Keratinocyte (primary cell): ENCODE results near the gene GPAM. TPM values are rescaled to one million over a fixed set of nuclear protein-coding genes. Genes with fewer than 3 reads are reported as not detected.
A peak's percentile ranks its signal among the peaks of the same experiment; 100 is the strongest.

Source experiments
- DNase-seq: peaks from one replicate; pipeline ENCODE4 v3.0.0-alpha.2; 2011; ENCODE audit warnings: low read depth, missing footprints, low spot score
- FAIRE-seq: peaks from 2 replicates; lab custom pipeline; 2011; peaks lifted over from hg19 to GRCh38; lab: Jason Lieb, UNC
- H2AFZ ChIP-seq: 2 replicates; pipeline ENCODE4 v1.6.0; 2012; ENCODE audit warnings: low read length, control low read depth, inconsistent platforms; ENCODE audit not compliant: control insufficient read depth
- H3K27ac ChIP-seq: 2 replicates; pipeline ENCODE4 v1.5.1; 2011; ENCODE audit warnings: low read length; ENCODE audit not compliant: control insufficient read depth, insufficient read depth
- H3K27me3 ChIP-seq: 3 replicates; pipeline ENCODE4 v1.6.0; 2011; ENCODE audit warnings: low read length; ENCODE audit not compliant: control insufficient read depth, insufficient read depth; ENCODE audit errors: extremely low read depth
- H3K36me3 ChIP-seq, 2 experiments: 2 replicates in 1 of 2; 3 replicates in 1 of 2; pipeline ENCODE4 v1.5.1; 2011; ENCODE audit warnings: low read length in 2 of 2, mild to moderate bottlenecking in 1 of 2; ENCODE audit not compliant: control insufficient read depth in 2 of 2, insufficient read depth in 2 of 2; ENCODE audit errors: extremely low read depth in 1 of 2
- H3K4me1 ChIP-seq: 3 replicates; pipeline ENCODE4 v1.5.1; 2011; ENCODE audit warnings: low read length; ENCODE audit not compliant: control insufficient read depth, insufficient read depth; ENCODE audit errors: extremely low read depth
- H3K4me2 ChIP-seq: 3 replicates; pipeline ENCODE4 v1.6.0; 2011; ENCODE audit warnings: low read depth, low read length; ENCODE audit not compliant: control insufficient read depth, insufficient read depth; ENCODE audit errors: extremely low read depth
- H3K4me3 ChIP-seq, 3 experiments: fragments of 200-600 bp in 1 of 3; sonication (generic) in 1 of 3; 2 replicates in 2 of 3; 3 replicates in 1 of 3; pipeline ENCODE4 v1.5.1; 2011 to 2016; ENCODE audit warnings: low read length in 3 of 3, mild to moderate bottlenecking in 3 of 3, control low read depth in 2 of 3, inconsistent platforms in 1 of 3, low read depth in 1 of 3, mixed read lengths in 1 of 3, mixed run types in 1 of 3, moderate library complexity in 1 of 3; ENCODE audit not compliant: control insufficient read depth in 2 of 3, insufficient read depth in 2 of 3; ENCODE audit errors: extremely low read depth in 1 of 3
- H3K79me2 ChIP-seq: 2 replicates; pipeline ENCODE4 v1.6.0; 2012; ENCODE audit warnings: low read length; ENCODE audit not compliant: control insufficient read depth, insufficient read depth
- H3K9ac ChIP-seq: 3 replicates; pipeline ENCODE4 v1.6.0; 2011; ENCODE audit warnings: low read length; ENCODE audit not compliant: control insufficient read depth, insufficient read depth; ENCODE audit errors: extremely low read depth
- H3K9me1 ChIP-seq: 3 replicates; pipeline ENCODE4 v1.6.0; 2011; ENCODE audit warnings: low read length; ENCODE audit not compliant: control insufficient read depth, insufficient read depth; ENCODE audit errors: extremely low read depth
- H3K9me3 ChIP-seq: 2 replicates; pipeline ENCODE4 v1.5.1; 2012; ENCODE audit warnings: low read depth, low read length; ENCODE audit not compliant: control insufficient read depth
- H4K20me1 ChIP-seq: 3 replicates; pipeline ENCODE4 v1.6.0; 2011; ENCODE audit warnings: low read length; ENCODE audit not compliant: control insufficient read depth, insufficient read depth; ENCODE audit errors: extremely low read depth
- CTCF ChIP-seq, 3 experiments: IDR thresholded peaks in 1 of 3; conservative IDR thresholded peaks in 1 of 3; optimal IDR thresholded peaks in 1 of 3; 2 replicates in 2 of 3; 3 replicates in 1 of 3; pipeline versions ENCODE3 to v1.5.1; 2011; ENCODE audit warnings: low read length in 3 of 3, mild to moderate bottlenecking in 3 of 3, moderate library complexity in 2 of 3, control low read depth in 1 of 3, inconsistent platforms in 1 of 3; ENCODE audit not compliant: insufficient read depth in 2 of 3; ENCODE audit errors: extremely low read depth in 1 of 3
- EZH2 ChIP-seq: IDR thresholded peaks from one replicate; pipeline ENCODE4 v1.6.1; 2012; ENCODE audit warnings: inconsistent platforms, mild to moderate bottlenecking, low read length, moderate library complexity
- dilution Hi-C: fragments of 300-500 bp; cut with MboI; formaldehyde crosslinking; loops from one replicate; pipeline ENCODE4 v1.7.0; 2020; ENCODE audit warnings: low sequenced_read_pairs; ENCODE audit not compliant: extremely low pct_ligation_motif_present
- polyA minus RNA-seq, 3 experiments: library from RNA; depleted of rRNA, polyadenylated mRNA; stranded (reverse); fragments of >200 nt; gene quantifications; 1 replicate in 1 of 3; 2 replicates in 1 of 3; 3 replicates in 1 of 3; pipeline ENCODE4 v1.2.3, GENCODE V29; 2011
- polyA plus RNA-seq, 5 experiments: library from polyadenylated mRNA; depleted of rRNA in 3 of 5; stranded (reverse) in 3 of 5; stranded (forward) in 1 of 5; unstranded in 1 of 5; fragments of >200 nt; gene quantifications; 1 replicate in 1 of 5; 2 replicates in 3 of 5; 3 replicates in 1 of 5; pipeline versions ENCODE4 v1.2.1 to v1.2.3, GENCODE V29; 2011 to 2012; ENCODE audit warnings: missing spikeins in 2 of 5, low read depth in 1 of 5, low replicate concordance in 1 of 5

GPAM gene
- polyA plus RNA-seq (5.8 to 7.4 TPM (median 6.0 TPM) in 3 replicates), polyA minus RNA-seq (11.0 to 12.9 TPM (median 12.1 TPM) in 3 replicates)
- 2.1 TPM for polyA plus RNA-seq (2011; ENCODE audit: low read depth)
- 1.8 and 3.8 TPM in 2 replicates for polyA plus RNA-seq (2011; cell fraction: cytosol; rRNA removed)
- 6.4 and 8.7 TPM in 2 replicates for polyA plus RNA-seq (2011; cell fraction: nucleus; rRNA removed)
- polyA plus RNA-seq (2012; ENCODE audit: low replicate concordance), result 2.1 and 5.0 TPM in 2 replicates
- polyA minus RNA-seq (2011; cell fraction: cytosol; rRNA and poly(A)+ RNA removed), result 3.8 TPM
- polyA minus RNA-seq (2011; cell fraction: nucleus; rRNA and poly(A)+ RNA removed), result 12.3 and 20.2 TPM in 2 replicates

DNA sequence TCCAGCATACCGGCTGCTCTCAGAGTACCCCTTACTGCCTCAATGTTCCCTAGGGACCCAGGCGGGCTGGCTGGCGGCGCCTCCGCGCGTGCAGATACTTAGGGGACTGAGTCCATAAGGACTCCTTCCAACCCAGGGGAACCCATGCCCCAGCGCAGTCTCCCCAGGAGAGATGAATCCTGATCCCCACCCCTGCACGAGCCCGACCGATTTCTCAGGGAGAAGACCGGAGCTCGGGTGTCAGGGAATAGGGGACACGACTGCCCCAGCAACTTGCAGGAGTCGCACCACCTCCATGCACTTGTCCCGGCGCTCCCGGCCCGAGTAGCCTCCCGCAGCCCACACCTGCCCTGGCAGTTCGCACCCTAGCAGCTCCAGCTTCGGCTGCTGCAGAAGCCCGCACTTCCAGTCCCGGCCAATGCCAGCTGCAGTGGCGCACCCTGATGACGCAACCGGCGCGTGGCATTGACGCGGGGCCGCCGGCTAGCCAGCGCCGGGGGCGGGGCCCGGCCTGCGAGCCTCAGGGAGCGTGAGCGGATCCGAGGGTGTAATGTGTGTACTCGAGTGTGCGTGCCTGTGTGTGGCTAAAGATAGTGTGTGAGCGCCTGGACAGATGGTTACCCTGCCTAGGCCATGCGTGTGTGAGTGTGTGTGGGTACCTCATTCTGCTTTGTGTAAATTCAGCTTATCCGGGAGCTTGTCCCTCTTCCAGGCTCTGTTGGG, at the start of gene GPAM:
Gene GPAM, minus strand, starts transcription at position 437 of the 723 bp plus-strand sequence. CDS start 1,981 bp downstream, outside the sequence.
- peaks cover 2% of the 10 kb centered on the region for H3K79me2 ChIP-seq
- no peaks in the 10 kb centered on the region for H3K27me3 ChIP-seq
- no peak for FAIRE-seq
- peak within 1 kb of the TSS; percentile 89 for H3K9ac ChIP-seq
- peak within 1 kb of the TSS; percentile 100 for H2AFZ ChIP-seq
- no peaks in the 10 kb centered on the region for H4K20me1 ChIP-seq
- peaks cover 0 to under 1% of the 10 kb centered on the region in 2 experiments for H3K36me3 ChIP-seq
- H3K9me3 ChIP-seq, result no peaks in the 10 kb centered on the region
- H3K4me1 ChIP-seq, result peaks cover 6% of the 10 kb centered on the region
- peak within 1 kb of the TSS; percentile 84 for H3K27ac ChIP-seq
- H3K9me1 ChIP-seq, result no peaks in the 10 kb centered on the region
- H3K4me2 ChIP-seq, result peak within 1 kb of the TSS; percentile 89
- TF ChIP-seq CTCF (optimal IDR thresholded peaks at IDR 0.05 in 1 of 3, IDR thresholded peaks at IDR 0.05 in 1 of 3, conservative IDR thresholded peaks at IDR 0.05 in 1 of 3; ENCODE audit: extremely low read depth in 1 of 3, insufficient read depth in 2 of 3, low read length in 3 of 3), result no peak
- DNase-seq, result peak; percentile 46
- H3K4me3 ChIP-seq, result peak within 1 kb of the TSS; percentile 70 to 97 (median 82)
- dilution Hi-C loops, result no loop called here

- H2AFZ ChIP-seq, result no peak overlapping the region
- H3K4me1 ChIP-seq, result no peaks in the 10 kb centered on the region
- DNase-seq (no peak), FAIRE-seq (no peak)
- H3K9me1 ChIP-seq, result no peaks in the 10 kb centered on the region
- no peak overlapping the region for H3K4me3 ChIP-seq
- dilution Hi-C loops, result no loop called here
- H4K20me1 ChIP-seq, result no peaks in the 10 kb centered on the region
- H3K4me2 ChIP-seq, result no peak overlapping the region
- no peaks in the 10 kb centered on the region for H3K27me3 ChIP-seq
- H3K36me3 ChIP-seq, result no peaks in the 10 kb centered on the region
- no peak overlapping the region for H3K27ac ChIP-seq
- H3K9ac ChIP-seq, result no peak overlapping the region
- H3K79me2 ChIP-seq, result no peaks in the 10 kb centered on the region
- TF ChIP-seq EZH2 (no peak), CTCF (optimal IDR thresholded peaks at IDR 0.05 in 1 of 3, IDR thresholded peaks at IDR 0.05 in 1 of 3, conservative IDR thresholded peaks at IDR 0.05 in 1 of 3; ENCODE audit: extremely low read depth in 1 of 3, insufficient read depth in 2 of 3, low read length in 3 of 3) (no peak)
- H3K9me3 ChIP-seq, result no peaks in the 10 kb centered on the region
These were observed 49.1 kb upstream of the GPAM start for GRCh38 chr10:112232670-112233069.
